Anterior cingulate cortex (tissue), 58 donors: ENCODE data around the gene PPFIBP2.

Experiments
- DNase-seq, 58 donors: peaks; one replicate each; lab custom pipeline; 2025; lab: John Stamatoyannopoulos, UW

PPFIBP2 gene

DNA sequence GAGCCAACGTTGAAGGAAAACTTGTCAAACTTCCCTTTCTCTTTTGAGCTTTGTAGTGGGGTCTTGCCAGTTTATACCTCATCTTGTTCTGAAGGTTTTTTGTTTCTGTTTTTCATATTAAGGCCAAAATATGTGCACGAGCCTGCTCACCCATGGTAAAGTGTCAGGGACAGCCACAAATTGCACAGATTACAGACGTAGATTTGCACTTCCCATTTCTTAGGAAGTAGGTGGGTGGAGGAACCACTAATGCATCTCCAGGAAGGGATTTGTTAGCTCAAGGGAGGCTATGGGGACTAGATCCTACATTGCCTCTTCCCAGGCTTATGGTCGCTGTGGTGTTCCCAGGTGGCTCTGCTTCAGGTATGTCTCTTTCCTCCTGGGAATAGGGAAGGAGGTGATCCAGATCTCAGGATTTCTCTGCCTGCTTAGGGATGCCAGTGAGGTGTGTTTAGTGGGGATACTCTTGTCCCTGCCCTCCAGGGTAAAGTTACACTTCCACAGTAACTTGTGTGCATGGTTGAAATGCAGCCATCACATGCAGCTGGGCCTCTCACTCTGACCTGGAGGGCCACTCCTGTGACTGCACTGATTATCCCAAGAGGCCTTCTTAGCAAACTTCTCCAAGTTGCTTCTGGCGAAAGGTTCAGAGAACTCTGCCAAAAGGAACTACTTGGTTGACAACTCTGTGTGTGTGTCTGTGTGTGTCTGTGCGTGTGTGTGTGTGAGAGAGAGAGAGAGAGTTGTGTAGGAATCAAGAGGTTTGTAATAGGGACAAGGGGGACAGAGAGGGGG is 9.8 kb downstream of the PPFIBP2 start:
- no peak for DNase-seq

DNA sequence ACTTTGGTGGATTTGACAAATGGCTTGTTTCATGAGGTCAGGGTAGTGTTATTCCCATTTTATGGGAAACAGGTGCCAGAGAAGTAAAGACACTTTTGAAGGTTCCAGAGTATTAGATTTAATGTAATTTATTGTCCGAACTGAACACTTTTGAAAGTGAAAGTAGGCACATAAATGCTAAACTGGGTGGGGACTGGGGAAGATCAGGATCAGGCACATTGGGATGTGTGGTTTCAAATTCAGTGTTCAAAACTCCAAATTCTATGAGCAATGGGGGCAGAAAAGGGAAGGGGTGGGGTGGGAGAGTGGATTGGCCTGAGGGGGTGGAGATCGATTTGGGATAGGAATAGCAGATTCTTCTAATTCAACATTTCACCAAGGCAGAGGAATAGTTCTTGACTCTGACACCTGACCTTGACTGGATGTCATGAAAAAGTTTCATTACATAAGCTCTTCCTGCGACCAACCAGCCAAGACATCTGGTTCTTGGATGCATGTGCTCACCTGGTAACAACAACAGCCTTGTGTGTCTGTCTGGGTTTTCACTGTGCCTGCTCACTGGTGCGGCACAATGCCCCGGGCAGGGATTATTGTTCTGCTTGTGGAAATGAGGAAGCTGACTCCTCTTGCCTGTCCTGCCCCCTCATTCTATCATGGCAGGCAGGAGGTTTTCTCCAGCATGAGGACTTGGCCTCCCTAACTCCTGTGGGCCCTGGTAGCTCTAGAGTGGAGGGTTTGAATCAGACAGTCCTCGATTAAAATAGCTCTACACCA is 10.8 kb downstream of the PPFIBP2 start:
- no peak for DNase-seq

DNA sequence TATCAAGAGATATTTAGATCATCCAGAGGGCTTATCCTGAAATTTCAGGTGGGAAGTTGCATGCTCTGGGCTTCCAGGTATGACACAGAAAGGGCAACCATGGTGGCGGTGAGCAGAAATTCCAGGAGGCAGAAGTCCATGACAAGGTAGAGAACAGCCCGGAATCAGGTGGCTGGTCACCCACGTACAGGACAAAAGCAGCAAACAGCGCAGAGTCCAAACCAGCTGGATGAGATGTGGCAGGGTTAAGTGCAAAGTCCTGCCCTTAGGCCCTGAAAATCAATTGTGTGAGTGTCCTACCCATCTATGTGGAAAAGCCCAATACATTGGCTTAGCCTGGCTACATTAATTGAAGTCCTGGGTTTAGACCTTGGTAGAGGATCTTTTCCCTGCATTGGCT is 11.6 kb downstream of the PPFIBP2 start:
- DNase-seq, result no peak

DNA sequence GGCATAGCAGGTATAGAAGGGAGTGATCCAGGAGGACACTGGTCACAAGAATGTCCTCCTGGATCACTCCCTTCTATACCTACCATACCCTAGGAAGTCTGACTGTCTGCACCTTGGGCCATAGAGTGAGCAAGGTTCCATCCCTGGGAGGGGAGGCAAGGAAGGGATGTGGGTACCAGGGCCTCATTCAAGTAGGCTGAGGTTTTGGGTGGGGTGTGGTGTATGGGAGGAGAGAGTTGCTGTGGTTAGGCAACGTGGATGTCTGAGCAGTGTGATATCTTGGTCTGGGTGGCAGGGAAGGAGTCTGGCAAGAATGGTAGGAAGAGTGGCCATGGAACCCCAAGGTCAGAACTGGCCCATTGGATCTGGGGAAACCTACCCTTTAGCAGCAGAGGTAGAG is 13.2 kb downstream of the PPFIBP2 start:
- DNase-seq, result no peak

DNA sequence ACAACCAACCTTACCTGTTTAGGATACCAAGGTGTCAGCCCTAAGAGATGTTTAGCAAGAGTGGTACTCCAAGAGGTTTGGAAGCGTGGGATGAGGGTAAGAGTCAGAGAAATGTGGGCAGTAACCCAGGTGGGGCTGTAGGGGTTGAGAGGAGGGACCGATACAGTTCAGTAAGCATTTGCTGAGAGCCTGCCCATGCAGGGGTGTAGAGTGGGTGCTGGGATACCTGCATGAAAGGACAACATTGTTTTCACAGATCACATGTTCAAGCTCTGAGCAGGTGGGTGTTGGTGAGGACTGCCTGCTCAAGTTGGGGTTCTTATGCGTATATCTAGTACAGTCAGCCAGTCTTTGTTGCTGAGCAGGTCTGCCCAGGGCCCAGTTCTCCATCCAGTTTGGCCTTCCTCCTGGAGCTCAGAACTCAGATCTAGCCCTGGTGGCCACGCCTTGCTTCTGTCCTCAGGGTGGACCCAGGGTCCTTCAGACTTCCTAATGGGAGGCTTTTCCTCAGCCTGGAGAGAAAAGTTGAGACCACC is 14.8 kb downstream of the PPFIBP2 start:
- no peak for DNase-seq

DNA sequence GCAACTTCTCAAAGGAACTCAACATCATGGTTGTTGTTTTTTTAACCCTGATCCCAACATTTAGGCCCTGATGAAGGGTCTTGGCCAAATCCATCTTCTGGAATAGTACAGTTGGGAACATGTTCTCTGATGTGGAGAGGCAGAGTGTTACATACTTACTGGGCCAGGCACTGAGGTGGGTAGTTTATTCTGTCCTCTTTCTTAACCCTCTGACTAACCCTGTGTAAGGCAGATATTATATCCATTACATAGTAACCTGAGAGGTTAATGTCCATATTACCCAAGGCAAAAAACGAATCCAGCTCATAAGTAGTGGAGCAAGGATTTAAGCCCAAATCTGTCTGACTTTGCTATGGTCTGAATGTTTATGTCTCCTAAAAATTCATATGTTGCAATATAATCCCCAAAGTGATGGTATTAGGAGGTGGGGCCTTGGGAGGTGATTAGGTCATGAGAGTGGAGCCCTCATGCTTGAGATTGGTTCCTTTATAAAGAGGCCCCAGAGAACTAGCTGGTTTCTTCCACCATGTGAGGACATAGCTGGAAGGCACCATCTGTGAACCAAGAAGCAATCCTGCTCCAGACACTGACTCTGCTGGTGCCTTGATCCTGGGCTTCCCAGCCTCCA is 16.3 kb downstream of the PPFIBP2 start:
- DNase-seq, result no peak

DNA sequence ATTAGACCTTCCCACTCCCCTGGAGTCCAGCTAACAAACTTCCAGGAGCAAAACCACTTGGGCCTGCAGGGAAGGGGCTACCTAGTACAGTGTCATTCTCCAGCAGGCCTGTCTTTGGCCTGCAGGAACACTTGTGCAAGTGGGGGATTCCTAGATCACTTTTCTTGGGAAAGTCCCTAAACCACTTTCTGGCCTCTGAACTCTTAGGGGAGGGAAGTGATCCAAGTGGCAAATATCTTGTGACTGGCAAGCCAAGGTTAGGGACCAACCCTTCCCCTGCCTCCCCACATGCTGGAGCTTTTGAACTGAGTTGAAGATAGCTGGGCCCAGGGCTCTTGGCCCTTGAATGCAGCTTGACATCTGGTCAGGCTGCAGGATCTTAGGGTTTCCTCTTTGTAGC is 17.2 kb downstream of the PPFIBP2 start:
- no peak for DNase-seq

DNA sequence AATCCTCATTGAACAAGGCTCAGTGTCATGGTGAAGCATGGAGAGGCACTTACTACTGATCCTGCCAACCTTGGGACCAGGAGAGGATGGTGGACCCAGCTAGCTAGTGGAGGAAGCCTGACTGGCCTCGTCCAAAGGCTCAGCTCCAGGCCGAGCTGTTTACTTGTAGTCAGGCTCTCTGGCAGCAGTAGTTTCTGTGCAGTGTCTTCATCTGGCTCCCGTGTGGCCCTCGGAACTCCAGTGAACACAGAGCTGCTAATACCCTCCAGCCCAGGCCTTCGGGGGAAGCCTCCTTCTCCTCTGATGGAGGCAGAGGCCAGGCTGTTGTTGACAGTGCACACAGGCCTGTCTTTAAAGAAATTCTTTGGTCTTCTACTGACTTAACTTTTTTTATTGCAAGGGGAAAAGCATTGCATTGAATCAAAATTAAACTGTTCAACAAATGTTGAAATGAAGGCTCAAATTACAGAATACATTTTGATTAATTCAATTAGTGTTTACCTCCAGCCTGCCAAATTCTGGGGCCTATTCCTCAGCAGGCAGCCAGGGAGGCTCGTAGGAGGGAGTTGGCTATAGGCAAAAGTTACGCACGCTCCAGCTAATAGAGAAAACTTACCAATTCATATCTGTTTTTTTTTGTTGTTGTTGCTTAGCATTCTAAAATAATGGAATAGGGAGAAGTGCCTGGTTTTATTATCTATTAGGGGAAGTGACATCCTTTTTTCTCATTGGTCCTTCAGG is 18.8 kb downstream of the PPFIBP2 start:
- DNase-seq, result no peak

DNA sequence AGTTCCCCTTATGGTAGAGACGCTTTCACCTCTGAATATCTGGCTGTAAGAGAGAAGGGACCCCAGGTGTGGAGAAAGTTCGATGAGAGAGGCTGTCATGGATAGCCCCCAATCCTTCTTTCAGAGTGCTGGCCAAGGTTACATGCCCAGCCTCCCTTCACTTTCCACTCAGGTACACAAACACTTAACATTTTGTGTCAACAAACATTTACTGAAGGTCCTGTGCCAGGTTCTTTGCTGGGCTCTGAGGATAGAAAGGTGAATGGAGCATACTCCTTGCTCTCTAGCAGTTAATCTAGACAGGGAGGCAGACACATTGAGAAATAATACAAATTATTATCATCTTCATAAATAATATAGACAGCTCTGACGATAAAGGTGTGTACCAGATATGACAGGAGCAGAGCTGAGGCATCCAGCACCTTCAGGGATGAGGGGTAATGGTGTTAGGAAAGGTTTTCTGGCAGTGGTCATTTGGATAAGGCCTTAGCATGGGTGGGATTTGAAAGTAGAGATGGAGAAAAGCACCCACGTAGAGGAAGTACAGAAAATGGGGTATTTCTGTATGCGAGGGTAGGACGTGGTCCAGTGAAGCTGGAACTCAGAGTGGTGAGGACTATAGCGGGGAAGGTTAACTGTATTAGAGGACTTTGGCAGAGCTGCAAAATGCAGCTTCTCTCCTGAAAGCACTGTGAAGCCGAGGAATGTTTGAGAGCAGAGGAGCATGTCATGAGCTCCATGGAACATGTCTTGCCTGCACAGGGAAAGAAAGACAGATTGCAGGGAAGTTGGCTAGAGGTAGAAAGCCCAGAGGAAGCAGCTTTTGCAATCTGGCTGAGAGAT is 19.6 kb downstream of the PPFIBP2 start:
- DNase-seq, result no peak

DNA sequence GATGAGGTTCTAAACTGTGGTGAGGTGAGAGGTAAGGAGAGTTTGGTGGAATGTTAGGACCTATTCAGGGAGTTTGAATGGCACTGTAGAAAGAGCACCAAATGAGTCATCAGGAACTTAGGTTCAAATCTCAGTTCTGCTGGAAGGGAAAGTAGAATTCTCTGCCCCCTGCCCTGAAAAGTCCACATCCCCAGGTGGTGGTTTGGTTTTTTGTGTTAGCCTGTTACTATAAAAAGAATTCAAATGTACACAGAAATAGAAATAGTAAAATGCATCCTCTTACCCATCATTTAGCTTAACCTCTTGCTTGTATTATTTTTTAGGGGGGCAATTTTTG is 20.2 kb downstream of the PPFIBP2 start:
- DNase-seq, result no peak

DNA sequence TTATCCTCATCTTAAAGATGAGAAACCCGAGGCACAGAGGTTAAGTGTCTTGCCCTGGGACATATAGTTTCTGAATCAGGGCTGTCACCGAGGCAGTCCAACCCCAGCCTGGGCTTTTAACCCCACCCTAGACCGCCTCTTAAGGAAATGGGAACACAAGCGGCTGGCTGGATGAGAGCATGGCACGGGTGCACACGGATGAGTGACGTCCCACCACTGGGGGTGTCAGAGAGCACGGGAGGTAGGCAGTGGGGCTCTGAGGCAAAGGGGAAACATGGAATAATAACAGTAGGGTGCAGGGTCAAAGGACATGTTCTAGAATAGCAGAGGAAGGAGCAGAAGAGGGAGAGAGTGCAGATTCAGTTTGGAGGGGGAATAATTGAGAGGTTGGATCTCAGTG is 22.3 kb downstream of the PPFIBP2 start:
- no peak for DNase-seq

DNA sequence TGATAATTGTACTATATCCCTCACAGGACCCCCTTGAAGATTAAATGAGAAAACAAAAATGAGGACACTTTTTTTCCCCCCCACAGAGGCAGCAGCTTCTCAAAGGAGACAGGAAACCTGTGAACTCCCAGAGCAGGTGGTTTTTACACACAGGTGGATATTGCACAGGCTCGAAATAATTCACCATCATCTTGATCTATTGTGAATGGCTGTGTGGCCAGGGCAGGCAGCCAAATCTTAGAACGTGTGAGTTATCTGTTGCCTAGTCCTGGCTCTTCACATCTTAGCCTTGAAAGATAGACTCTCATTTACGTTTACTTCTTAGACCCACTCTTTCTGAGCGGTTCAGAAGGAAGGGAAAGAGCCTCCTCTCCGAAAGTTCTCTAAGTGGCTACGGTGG is 23.5 kb downstream of the PPFIBP2 start:
- no peak for DNase-seq

DNA sequence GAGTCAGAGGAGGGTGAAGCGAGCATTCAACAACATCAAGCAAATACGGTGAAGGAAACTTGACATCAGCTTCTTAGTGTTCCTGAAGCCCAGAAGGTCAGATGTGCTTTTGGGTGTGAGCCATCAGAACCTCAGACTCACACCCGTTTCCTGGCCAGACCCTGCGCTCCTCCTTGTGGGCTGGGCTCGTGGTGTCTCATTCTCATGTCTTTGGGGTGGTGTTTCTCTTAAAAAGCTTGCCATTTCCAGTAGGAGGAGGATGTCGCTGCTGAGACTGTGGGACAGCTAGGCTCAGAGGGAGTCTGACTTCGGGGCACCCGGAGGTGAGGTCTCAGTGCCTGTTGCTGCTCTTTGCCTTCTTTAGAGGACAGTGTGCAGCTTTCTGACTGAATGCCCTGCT is 24.2 kb downstream of the PPFIBP2 start:
- no peak for DNase-seq

DNA sequence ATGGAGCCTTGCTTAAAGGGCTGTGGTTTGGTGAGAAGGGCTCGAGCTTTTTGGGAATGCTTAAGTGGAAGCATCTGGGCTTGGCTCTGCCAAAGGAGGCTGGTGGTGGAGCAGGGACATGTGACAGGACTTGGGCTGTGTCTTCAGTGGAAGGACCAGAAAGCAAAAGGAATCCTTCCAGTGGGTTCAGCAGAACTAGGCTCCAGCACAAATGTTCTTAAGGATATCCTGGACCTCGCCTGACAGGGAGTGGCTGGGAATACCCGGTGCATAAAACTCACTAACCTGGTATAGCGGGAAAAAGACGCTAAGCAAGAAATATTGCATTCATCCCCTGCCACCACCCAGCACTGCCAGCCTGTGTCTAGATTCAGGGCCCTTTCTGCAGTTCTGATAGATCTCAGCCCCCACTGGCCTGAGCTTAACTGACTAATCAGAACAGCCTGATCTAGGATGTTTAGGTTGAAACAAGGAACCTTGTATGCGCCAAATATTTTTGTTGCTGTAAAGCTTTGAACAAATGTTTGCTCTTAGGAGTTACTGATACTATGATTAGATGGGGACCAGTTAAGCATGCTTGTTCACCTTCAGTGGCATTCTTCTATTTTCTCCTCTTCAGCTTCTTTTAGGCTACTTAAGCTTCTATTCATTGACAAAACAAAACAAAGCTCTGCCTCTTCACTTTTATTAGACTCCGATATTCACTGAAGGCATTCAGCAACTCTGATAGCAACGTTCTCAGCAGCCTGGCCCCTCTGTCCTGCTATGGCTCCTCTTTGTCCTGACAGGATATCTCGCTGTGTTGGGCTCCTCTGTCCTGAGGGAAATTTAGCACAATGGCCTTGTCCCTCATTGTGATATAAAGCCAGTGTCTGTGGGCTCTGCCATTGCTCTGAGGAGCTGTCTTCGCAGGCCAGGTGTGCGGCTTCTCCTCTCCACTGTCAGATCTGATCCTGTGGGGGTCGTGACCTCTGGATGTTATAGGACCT is 25.0 kb downstream of the PPFIBP2 start:
- DNase-seq, result no peak

DNA sequence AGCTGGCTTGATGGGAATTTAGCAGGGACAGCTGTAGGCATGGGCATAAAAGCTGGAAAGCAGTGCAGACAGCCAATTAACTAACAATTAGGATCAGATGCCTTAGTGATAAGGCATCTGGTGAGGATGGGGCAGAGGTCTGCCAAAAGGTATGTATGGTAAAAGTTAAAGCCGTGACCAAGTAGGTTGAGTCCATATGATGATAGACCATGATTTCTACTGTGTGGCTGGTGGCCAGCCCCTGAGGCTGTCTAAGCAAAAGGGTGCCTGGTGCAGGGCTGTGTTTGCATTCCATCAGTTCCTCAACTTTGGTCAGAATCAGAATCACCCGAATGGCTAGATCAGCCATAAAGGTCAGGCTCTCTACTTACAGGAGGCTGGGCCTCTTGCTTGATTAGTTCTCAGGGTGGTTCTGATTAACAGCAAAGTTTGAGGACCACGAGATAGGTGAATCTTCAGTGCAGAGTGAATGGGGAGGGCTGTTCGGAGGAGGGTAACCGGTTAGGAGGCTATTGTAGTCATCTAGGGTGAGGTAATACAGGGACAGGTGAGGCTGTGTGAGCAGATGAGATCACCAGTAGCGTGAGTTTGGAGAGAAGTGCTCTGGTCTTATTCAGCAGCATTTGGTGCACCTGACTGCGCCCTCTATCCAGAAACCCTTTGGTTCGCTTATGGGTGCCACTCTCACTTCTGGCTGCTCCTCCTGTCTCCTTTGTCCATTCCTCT is 27.2 kb downstream of the PPFIBP2 start:
- DNase-seq, result no peak

DNA sequence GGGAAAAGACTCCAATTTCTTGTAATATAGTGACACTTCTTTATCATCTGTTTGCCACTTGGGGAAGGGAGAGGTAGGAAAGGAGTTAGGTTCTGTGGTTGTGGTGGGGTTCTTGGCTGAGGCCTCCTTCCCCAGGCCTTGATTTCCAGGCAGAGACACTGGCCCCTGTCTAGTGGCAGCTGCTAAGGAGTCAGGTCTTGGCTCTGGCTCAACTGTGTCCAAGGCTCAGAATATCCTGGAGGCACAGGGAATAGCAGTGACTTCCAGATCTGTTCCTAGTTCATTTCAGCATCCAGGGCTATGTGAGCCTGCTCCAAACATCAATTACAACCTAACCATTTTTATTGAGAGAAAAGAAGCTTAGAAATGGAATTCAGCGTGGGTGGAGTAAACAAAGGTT is 29.5 kb downstream of the PPFIBP2 start:
- no peak for DNase-seq

DNA sequence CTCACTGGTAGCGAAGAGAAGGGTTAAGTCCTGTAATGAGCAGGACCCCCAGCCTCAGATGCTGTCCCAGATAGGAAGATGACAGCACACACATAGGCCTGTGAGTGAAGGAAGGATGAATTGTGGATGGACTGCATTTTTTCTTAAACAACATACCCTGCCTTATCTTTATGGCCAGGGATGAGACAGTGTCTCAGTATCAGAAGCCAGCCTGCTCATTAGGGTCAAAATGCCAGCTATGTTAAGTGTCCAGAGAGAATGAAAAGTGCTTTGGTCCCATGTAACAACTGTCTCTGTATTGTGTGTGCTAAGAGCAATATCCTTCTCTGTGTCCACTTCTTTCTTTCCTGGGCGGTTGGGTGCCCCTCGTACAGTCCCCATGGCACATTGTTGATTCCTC is 30.2 kb downstream of the PPFIBP2 start:
- DNase-seq, result no peak

DNA sequence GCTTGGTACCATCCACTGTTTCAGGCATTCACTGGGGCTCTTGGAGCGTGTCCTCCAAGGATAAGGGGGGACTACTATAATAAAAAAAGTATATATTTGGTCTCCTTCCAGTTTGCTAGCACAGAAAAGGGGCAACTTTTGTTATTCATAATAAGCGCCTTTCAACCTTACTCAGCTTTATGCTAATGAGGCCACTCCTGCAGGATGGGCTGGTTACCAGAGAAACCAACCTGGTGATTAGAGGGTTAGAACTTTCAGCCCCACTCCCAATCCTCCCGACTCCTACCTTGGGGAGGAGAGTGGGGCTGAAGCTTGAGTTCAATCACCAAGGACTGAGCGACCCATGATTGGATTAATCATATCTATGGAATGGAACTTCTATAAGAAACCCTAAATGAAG is 31.8 kb downstream of the PPFIBP2 start:
- DNase-seq, result no peak
